HEK293 (cell line): ENCODE results near the gene SLC7A1.

ENCODE experiments used
- CTCF ChIP-seq: fragments of 450-650 bp; formaldehyde crosslinking; IDR thresholded peaks from 2 replicates; pipeline ENCODE4 v1.5.1; 2016; ENCODE audit warnings: missing biosample characterization, missing genetic modification characterization
- KLF8 ChIP-seq: fragments of 450-650 bp; formaldehyde crosslinking; IDR thresholded peaks from 2 replicates; pipeline ENCODE4 v1.5.1; 2016; ENCODE audit warnings: missing biosample characterization, missing genetic modification characterization
- PATZ1 ChIP-seq: fragments of 450-650 bp; formaldehyde crosslinking; IDR thresholded peaks from 2 replicates; pipeline ENCODE4 v1.5.1; 2016; ENCODE audit warnings: missing biosample characterization, missing genetic modification characterization
- ZBTB1 ChIP-seq: fragments of 450-650 bp; formaldehyde crosslinking; IDR thresholded peaks from 2 replicates; pipeline ENCODE4 v1.5.1; 2016; ENCODE audit warnings: missing biosample characterization, missing genetic modification characterization
- ZBTB7A ChIP-seq: fragments of 450-650 bp; formaldehyde crosslinking; IDR thresholded peaks from 2 replicates; pipeline ENCODE4 v1.5.1; 2016; ENCODE audit warnings: low read depth, missing biosample characterization, missing genetic modification characterization
- ZNF19 ChIP-seq: fragments of 450-650 bp; formaldehyde crosslinking; IDR thresholded peaks from 2 replicates; pipeline ENCODE4; 2016; ENCODE audit warnings: missing biosample characterization, missing genetic modification characterization, low read depth
- ZNF24 ChIP-seq: fragments of 450-650 bp; formaldehyde crosslinking; IDR thresholded peaks from 2 replicates; pipeline ENCODE4 v1.5.1; 2016; ENCODE audit warnings: missing biosample characterization, missing genetic modification characterization
- ZNF248 ChIP-seq: fragments of 450-650 bp; formaldehyde crosslinking; IDR thresholded peaks from 2 replicates; pipeline ENCODE4 v1.5.1; 2017; ENCODE audit warnings: missing biosample characterization, missing genetic modification characterization
- ZNF433 ChIP-seq: fragments of 450-650 bp; formaldehyde crosslinking; IDR thresholded peaks from 2 replicates; pipeline ENCODE4 v1.5.1; 2016; ENCODE audit warnings: missing biosample characterization, missing genetic modification characterization, low read depth
- ZNF600 ChIP-seq: fragments of 450-650 bp; formaldehyde crosslinking; IDR thresholded peaks from 2 replicates; pipeline ENCODE4 v1.5.1; 2016; ENCODE audit warnings: missing biosample characterization, missing genetic modification characterization

GRCh38 chr13:29537736-29538651, 57.5 kb downstream of the SLC7A1 start:
- TF ChIP-seq ZBTB7A (tag by site-specific recombination) (no peak), PATZ1 (tag by site-specific recombination) (no peak), ZNF19 (no peak), CTCF (tag by site-specific recombination) (no peak), ZNF600 (tag by site-specific recombination) (no peak), ZBTB1 (tag by site-specific recombination) (no peak), ZNF248 (tag by site-specific recombination) (no peak), ZNF433 (tag by site-specific recombination) (no peak), KLF8 (no peak), ZNF24 (tag by site-specific recombination) (no peak)
